Lower lobe of right lung (tissue), 2 donors: Measurements from ENCODE around the gene FAM193B. TPM values are rescaled to one million over a fixed set of nuclear protein-coding genes. Genes with fewer than 3 reads are reported as not detected.

ENCODE experiments used
- ATAC-seq, 2 donors: fragments of 200-7000 bp; cut with Tn5 transposase; one replicate each; pipeline ENCODE4 v1.9.1; 2020 to 2022; ENCODE audit warnings: mild to moderate bottlenecking in 2 of 2, moderate library complexity in 2 of 2
- DNase-seq: peaks from one replicate; pipeline ENCODE4 v3.0.0-alpha.2; 2020
- H3K27ac ChIP-seq: fragments of 200-600 bp; one replicate; pipeline ENCODE4 v1.8.0; 2022
- H3K27me3 ChIP-seq: fragments of 200-600 bp; one replicate; pipeline ENCODE4 v1.8.0; 2022; ENCODE audit warnings: low read depth
- H3K36me3 ChIP-seq: fragments of 200-600 bp; one replicate; pipeline ENCODE4 v1.8.0; 2022; ENCODE audit warnings: mild to moderate bottlenecking
- H3K4me1 ChIP-seq: fragments of 200-600 bp; one replicate; pipeline ENCODE4 v1.8.0; 2022
- H3K4me3 ChIP-seq: fragments of 200-600 bp; one replicate; pipeline ENCODE4 v1.8.0; 2022; ENCODE audit warnings: mild to moderate bottlenecking
- H3K9me3 ChIP-seq: fragments of 200-600 bp; one replicate; pipeline ENCODE4 v1.8.0; 2022
- CTCF ChIP-seq: fragments of 200-600 bp; IDR thresholded peaks from one replicate; pipeline ENCODE4 v1.8.0; 2022; ENCODE audit warnings: antibody characterized with exemption, mild to moderate bottlenecking
- intact Hi-C: fragments of 100-400 bp; cut with DNase I; formaldehyde crosslinking; loops from one replicate; pipeline ENCODE4 v1.11.0; 2022
- total RNA-seq: library from RNA; stranded (reverse); fragmentation: NEBNext Ultra II Directional; extraction: Animal tissue kit (Norgen Biotek cat#: 25700); gene quantifications from one replicate; pipeline ENCODE4 v1.2.1, GENCODE V29; 2021
- donor health status: DM: no; HTN: yes; CAD: no; lungs with severe emphysema.

The FAM193B gene
- total RNA-seq, 1 donor from 2014 or later, result 89.1 TPM

DNA sequence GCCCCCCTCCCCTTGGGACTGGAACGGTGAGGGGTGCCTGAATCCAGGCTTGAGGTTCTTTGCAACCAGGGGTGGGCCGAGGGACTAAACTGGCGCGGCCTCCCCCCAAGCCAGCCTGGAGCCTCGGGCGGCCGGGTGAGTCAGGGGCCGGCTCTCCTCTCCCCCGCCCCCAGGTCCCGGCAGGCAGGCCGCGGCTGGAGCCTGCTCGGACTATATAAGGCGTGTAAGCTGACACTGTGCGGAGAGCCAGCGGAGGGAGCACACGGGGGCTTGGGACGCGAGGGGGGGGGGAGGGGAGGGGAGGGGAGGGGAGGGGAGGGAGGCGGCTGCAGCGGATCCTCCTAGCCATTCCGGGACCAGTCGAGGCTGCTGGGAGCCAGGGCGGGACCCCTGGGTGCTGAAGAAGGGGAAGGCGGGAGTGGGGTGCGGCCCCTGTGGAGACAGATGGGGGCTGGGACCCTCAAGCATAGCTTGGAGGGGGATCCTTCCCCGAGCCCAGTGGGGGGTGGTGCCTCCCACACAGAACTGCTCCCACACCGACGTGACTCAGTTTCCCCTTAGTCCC lies 57.6 kb downstream of the FAM193B start:
- Histone ChIP-seq H3K36me3 (peaks cover 6% of the 10 kb centered on the region), H3K9me3 (no peaks in the 10 kb centered on the region), H3K27me3 (no peaks in the 10 kb centered on the region), H3K4me1 (peaks cover 59% of the 10 kb centered on the region), H3K27ac (peak overlapping the region; percentile 87), H3K4me3 (peak overlapping the region; percentile 71)
- DNase-seq (no peak), ATAC-seq (peak; percentile 32 to 44)
- intact Hi-C loops, result no loop called here
- no peak for TF ChIP-seq CTCF

GRCh38 chr5:177496070-177496726 lies 58.2 kb downstream of the FAM193B start:
- intact Hi-C loops, result no loop called here
- Histone ChIP-seq H3K9me3 (no peaks in the 10 kb centered on the region), H3K4me1 (peaks cover 54% of the 10 kb centered on the region)

DNA sequence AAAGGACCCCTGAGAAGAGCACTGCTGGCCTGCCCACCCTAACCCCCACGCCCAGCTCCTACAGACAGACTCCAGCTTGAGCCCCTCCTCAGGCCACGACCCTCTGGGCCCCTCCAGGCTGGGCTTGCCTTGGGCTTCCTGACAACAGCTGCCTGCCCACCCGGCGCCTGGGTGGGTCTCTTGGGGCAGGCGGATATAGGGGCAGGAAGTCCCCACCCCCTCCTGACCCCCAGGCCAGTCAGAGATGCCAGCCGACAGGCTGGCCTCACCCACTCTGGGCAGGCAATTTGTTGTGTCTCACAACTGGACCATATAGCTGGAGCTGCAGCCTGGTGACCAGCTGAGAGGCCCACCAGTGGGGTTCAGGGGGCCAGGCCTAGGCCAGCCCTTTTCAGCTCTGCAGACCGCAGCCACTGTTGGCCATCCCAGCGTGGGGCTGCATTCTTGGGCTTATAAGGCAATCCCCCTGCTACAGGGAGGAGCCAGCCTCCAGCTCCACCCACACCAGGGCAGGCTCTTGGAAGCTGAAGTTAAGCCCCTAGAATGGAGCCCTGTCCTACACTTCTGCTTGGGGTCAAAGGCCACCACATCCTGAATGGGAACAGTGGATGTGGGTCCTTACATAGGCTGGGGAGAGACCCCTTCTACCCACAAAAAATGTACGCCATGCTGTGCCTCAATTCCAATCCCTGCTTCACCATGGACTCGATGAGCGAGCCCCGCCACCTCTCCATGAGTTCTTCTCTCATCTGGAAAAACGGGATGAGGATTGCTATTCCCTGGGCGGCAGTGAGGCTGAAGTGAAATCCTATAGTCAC lies 58.9 kb downstream of the FAM193B start:
- Histone ChIP-seq H3K36me3 (peaks cover 18% of the 10 kb centered on the region), H3K9me3 (no peaks in the 10 kb centered on the region), H3K27ac (peak overlapping the region; percentile 87), H3K4me1 (peaks cover 48% of the 10 kb centered on the region), H3K27me3 (no peaks in the 10 kb centered on the region), H3K4me3 (peak overlapping the region; percentile 71)
- DNase-seq, result no peak
- ATAC-seq, result no peak
- no peak for TF ChIP-seq CTCF
- intact Hi-C loops, result no loop called here

More at GRCh38 chr5:177496070-177496726, 58.2 kb downstream of the FAM193B start:
- TF ChIP-seq CTCF, result no peak
- peaks cover 12% of the 10 kb centered on the region for H3K36me3 ChIP-seq
- H3K27me3 ChIP-seq, result no peaks in the 10 kb centered on the region
- ATAC-seq, result no peak
- no peak for DNase-seq
- H3K27ac ChIP-seq, result peak overlapping the region; percentile 87
- peak overlapping the region; percentile 71 for H3K4me3 ChIP-seq

DNA sequence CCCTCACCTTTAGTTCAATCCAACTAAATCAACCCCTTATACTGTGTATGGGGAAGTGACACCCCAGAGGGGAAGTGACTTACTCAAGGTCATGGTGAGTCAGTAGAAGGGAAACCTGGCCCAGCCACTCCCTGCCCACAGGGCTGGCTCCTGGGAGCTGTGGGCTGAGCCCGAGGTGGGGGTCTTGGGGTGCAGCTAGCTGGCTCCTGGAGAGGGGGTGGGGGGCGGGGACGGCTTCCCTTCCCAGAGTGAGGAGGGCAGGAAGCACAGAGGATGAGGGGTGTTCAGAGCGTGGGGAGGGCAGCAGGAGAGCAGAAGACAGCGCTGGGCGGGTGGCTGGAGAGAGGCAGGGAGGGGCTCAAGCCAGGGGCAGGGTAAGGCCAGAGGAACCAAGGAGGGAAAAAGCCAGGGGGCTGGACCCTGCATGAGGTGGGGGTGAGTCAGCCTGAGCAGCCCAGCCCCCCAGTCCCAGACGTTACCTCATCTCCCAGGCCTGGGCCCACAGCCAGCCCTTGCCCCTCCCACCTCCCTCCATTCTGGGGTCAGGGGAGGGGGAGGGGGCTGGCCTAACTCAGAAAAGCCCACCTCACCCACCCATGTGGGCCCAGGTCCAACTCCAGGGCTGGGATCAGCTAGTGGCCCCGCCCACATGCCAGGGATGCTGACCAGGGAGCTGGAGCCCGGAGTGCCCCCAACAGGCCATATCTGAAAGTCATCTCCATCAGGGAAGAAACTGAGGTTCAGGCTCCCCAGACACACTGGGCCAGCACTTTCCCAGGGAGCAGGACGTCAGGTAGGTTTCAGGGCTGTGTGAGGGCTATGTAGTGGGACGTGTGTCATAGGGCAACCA lies 59.8 kb downstream of the FAM193B start:
- peak overlapping the region; percentile 71 for H3K4me3 ChIP-seq

More for the DNA sequence above, 59.8 kb downstream of the FAM193B start:
- Histone ChIP-seq H3K4me1 (peaks cover 48% of the 10 kb centered on the region), H3K9me3 (no peaks in the 10 kb centered on the region), H3K36me3 (peaks cover 25% of the 10 kb centered on the region), H3K27ac (peak overlapping the region; percentile 87), H3K27me3 (no peaks in the 10 kb centered on the region)
- DNase-seq (peak; percentile 75), ATAC-seq (peak; percentile 7 to 10)
- peak; percentile 22 for TF ChIP-seq CTCF
- intact Hi-C loops, result no loop called here
